Liver (tissue), 9 donors: Measurements from ENCODE around the gene DEXI. TPM values are rescaled to one million over a fixed set of nuclear protein-coding genes. Genes with fewer than 3 reads are reported as not detected.
A peak's percentile ranks its signal among the peaks of the same experiment; 100 is the strongest.

Experiments
- DNase-seq: peaks from one replicate; pipeline ENCODE4 v3.0.0-alpha.2; 2017; ENCODE audit warnings: low spot score
- H3K27ac ChIP-seq, 2 donors: one replicate each; pipeline ENCODE4 v1.7.0; 2013; ENCODE audit warnings: inconsistent platforms in 2 of 2, low read length in 2 of 2, control low read depth in 1 of 2, low read depth in 1 of 2, mild to moderate bottlenecking in 1 of 2
- H3K27me3 ChIP-seq, 4 donors: one replicate each; pipeline versions ENCODE4 v1.6.1 to v1.7.0; 2013; ENCODE audit warnings: low read length in 3 of 4, inconsistent platforms in 1 of 4, mild to moderate bottlenecking in 1 of 4, moderate library complexity in 1 of 4; ENCODE audit not compliant: control insufficient read depth in 4 of 4, insufficient read depth in 4 of 4
- H3K36me3 ChIP-seq, 4 donors: one replicate each; pipeline versions ENCODE4 v1.6.1 to v1.7.0; 2013; ENCODE audit warnings: low read length in 3 of 4, mild to moderate bottlenecking in 3 of 4, low read depth in 1 of 4, moderate library complexity in 1 of 4; ENCODE audit not compliant: control insufficient read depth in 4 of 4, insufficient read depth in 3 of 4
- H3K4me1 ChIP-seq, 4 donors: one replicate each; pipeline versions ENCODE4 v1.6.1 to v1.7.0; 2013; ENCODE audit warnings: low read length in 3 of 4, mild to moderate bottlenecking in 3 of 4, moderate library complexity in 1 of 4; ENCODE audit not compliant: control insufficient read depth in 4 of 4, insufficient read depth in 4 of 4
- H3K4me3 ChIP-seq, 3 donors: one replicate each; pipeline versions ENCODE4 v1.6.1 to v1.7.0; 2013; ENCODE audit warnings: low read length in 3 of 3, control low read depth in 1 of 3, low read depth in 1 of 3, mild to moderate bottlenecking in 1 of 3
- H3K9ac ChIP-seq, 2 donors: one replicate each; pipeline ENCODE4 v1.7.0; 2013; ENCODE audit warnings: low read length in 2 of 2, mild to moderate bottlenecking in 2 of 2, moderate library complexity in 2 of 2, control low read depth in 1 of 2, low read depth in 1 of 2
- H3K9me3 ChIP-seq, 4 donors: one replicate each; pipeline versions ENCODE4 v1.6.1 to v1.7.0; 2013; ENCODE audit warnings: low read length in 3 of 4; ENCODE audit not compliant: control insufficient read depth in 4 of 4
- EGR1 ChIP-seq, 2 donors: IDR thresholded peaks; 2 replicates each; pipeline ENCODE4 v1.6.1; 2016 to 2018; ENCODE audit warnings: antibody characterized with exemption in 2 of 2, low read depth in 2 of 2
- FOXA1 ChIP-seq: IDR thresholded peaks from 2 replicates; pipeline ENCODE4 v1.6.1; 2016; ENCODE audit warnings: antibody characterized with exemption
- FOXA2 ChIP-seq: IDR thresholded peaks from 2 replicates; pipeline ENCODE4 v1.6.1; 2016; ENCODE audit warnings: antibody characterized with exemption
- GABPA ChIP-seq, 2 donors: IDR thresholded peaks in 1 of 2; conservative IDR thresholded peaks in 1 of 2; 2 replicates each; pipeline ENCODE4 v1.6.1; 2016; ENCODE audit warnings: antibody characterized with exemption in 2 of 2, mild to moderate bottlenecking in 1 of 2, moderate library complexity in 1 of 2
- HNF4A ChIP-seq, 2 donors: conservative IDR thresholded peaks; 2 replicates each; pipeline ENCODE4 v1.6.1; 2016; ENCODE audit warnings: antibody characterized with exemption in 2 of 2, mild to moderate bottlenecking in 2 of 2
- HNF4G ChIP-seq: IDR thresholded peaks from 2 replicates; pipeline ENCODE4 v1.6.1; 2016; ENCODE audit warnings: antibody characterized with exemption
- JUND ChIP-seq, 2 donors: IDR thresholded peaks; 2 replicates each; pipeline ENCODE4 v1.6.1; 2016; ENCODE audit warnings: antibody characterized with exemption in 2 of 2
- NR2F2 ChIP-seq: IDR thresholded peaks from 2 replicates; pipeline ENCODE4 v1.6.1; 2016; ENCODE audit warnings: antibody characterized with exemption
- RAD21 ChIP-seq, 2 donors: IDR thresholded peaks; 2 replicates each; pipeline ENCODE4 v1.6.1; 2016; ENCODE audit warnings: antibody characterized with exemption in 2 of 2, mild to moderate bottlenecking in 2 of 2
- RXRA ChIP-seq, 2 donors: IDR thresholded peaks; 2 replicates each; pipeline ENCODE4 v1.6.1; 2017 to 2018; ENCODE audit warnings: antibody characterized with exemption in 2 of 2, mild to moderate bottlenecking in 1 of 2
- TAF1 ChIP-seq: conservative IDR thresholded peaks from 2 replicates; pipeline ENCODE4 v1.6.1; 2016; ENCODE audit warnings: antibody characterized with exemption, mild to moderate bottlenecking
- YY1 ChIP-seq: IDR thresholded peaks from 2 replicates; pipeline ENCODE4 v1.6.1; 2016; ENCODE audit warnings: antibody characterized with exemption, mild to moderate bottlenecking
- WGBS: extraction: QIAGEN DNeasy Blood & Tissue Kit; methylation state at CpG from one replicate; pipeline ENCODE4 v1.1.7; 2013; 5-methylcytosine and 5-hydroxymethylcytosine counted together
- polyA plus RNA-seq, 2 donors: library from polyadenylated mRNA; stranded (reverse) in 1 of 2; unstranded in 1 of 2; fragments of 200-250 nt in 1 of 2; fragments of >200 nt in 1 of 2; fragmentation: Nextera tagmentation in 1 of 2; extraction: Ambion mirVana in 1 of 2; gene quantifications; one replicate each; pipeline versions ENCODE4 v1.2.1 to v1.2.3, GENCODE V29; 2013 to 2015
- total RNA-seq, 2 donors: library from RNA; depleted of rRNA; stranded (reverse); fragments of >200 nt; gene quantifications; one replicate each; pipeline ENCODE4 v1.2.3, GENCODE V29; 2014
- TF ChIP-seq, protein P1 (sequence below): IDR thresholded peaks from 2 replicates; pipeline ENCODE4 v1.6.1; 2016; ENCODE audit warnings: antibody characterized with exemption, mild to moderate bottlenecking
- TF ChIP-seq, protein P2 (sequence below): fragments of 150-350 bp; IDR thresholded peaks from 2 replicates; pipeline ENCODE4 v1.5.1; 2017; ENCODE audit warnings: improper control_type of control experiment, low read depth, low read length; ENCODE audit not compliant: missing input control
- TF ChIP-seq, protein P3 (sequence below): IDR thresholded peaks from 2 replicates; pipeline ENCODE4 v1.6.1; 2016; ENCODE audit warnings: antibody characterized with exemption
- TF ChIP-seq, protein P4 (sequence below): IDR thresholded peaks from 2 replicates; pipeline ENCODE4 v1.6.1; 2016; ENCODE audit warnings: antibody characterized with exemption
- donor health status: healthy.
- donor health status: healthy.
- donor health status: healthy.
- donor health status: healthy.
- donor health status: healthy.

Gene DEXI
- total and polyA plus RNA-seq, 4 donors = 13.6 to 69.9 (median 41.8) TPM

DNA sequence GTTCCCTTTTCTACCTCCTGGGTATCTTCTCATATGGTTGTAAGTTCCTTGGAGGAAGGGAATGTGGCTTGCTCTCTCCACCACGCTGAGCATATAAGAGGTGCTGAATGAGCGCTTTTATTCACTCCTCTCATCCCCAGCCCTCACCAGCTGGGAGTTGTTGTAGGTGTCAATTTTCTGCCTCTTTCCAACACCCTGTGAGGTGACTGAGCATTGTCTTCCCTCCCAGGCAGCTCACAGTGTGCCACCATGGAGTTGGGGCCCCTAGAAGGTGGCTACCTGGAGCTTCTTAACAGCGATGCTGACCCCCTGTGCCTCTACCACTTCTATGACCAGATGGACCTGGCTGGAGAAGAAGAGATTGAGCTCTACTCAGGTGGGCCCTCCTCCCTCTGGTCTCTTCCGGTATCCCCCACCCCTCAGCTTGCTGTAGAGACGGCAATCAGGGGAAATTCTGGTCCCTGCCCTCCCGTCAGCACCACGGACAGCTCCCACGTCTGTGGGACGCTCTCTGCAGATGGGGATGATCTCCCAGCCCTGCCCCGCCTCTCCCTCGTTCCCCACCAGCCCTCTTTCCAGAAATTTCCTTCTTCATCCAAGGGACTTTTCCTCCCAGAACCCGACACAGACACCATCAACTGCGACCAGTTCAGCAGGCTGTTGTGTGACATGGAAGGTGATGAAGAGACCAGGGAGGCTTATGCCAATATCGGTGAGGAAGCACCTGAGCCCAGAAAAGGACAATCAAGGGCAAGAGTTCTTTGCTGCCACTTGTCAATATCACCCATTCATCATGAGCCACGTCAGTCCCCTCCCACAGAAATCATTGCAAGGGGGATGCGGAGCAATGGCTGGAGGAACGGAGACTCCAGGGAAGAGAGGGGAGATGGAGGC is 47.0 kb downstream of the DEXI start:
- H3K9ac ChIP-seq = no peak overlapping the region
- TF ChIP-seq, protein P1, sequence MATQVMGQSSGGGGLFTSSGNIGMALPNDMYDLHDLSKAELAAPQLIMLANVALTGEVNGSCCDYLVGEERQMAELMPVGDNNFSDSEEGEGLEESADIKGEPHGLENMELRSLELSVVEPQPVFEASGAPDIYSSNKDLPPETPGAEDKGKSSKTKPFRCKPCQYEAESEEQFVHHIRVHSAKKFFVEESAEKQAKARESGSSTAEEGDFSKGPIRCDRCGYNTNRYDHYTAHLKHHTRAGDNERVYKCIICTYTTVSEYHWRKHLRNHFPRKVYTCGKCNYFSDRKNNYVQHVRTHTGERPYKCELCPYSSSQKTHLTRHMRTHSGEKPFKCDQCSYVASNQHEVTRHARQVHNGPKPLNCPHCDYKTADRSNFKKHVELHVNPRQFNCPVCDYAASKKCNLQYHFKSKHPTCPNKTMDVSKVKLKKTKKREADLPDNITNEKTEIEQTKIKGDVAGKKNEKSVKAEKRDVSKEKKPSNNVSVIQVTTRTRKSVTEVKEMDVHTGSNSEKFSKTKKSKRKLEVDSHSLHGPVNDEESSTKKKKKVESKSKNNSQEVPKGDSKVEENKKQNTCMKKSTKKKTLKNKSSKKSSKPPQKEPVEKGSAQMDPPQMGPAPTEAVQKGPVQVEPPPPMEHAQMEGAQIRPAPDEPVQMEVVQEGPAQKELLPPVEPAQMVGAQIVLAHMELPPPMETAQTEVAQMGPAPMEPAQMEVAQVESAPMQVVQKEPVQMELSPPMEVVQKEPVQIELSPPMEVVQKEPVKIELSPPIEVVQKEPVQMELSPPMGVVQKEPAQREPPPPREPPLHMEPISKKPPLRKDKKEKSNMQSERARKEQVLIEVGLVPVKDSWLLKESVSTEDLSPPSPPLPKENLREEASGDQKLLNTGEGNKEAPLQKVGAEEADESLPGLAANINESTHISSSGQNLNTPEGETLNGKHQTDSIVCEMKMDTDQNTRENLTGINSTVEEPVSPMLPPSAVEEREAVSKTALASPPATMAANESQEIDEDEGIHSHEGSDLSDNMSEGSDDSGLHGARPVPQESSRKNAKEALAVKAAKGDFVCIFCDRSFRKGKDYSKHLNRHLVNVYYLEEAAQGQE = peak; percentile 99
- TF ChIP-seq YY1 = no peak
- TF ChIP-seq, protein P2, sequence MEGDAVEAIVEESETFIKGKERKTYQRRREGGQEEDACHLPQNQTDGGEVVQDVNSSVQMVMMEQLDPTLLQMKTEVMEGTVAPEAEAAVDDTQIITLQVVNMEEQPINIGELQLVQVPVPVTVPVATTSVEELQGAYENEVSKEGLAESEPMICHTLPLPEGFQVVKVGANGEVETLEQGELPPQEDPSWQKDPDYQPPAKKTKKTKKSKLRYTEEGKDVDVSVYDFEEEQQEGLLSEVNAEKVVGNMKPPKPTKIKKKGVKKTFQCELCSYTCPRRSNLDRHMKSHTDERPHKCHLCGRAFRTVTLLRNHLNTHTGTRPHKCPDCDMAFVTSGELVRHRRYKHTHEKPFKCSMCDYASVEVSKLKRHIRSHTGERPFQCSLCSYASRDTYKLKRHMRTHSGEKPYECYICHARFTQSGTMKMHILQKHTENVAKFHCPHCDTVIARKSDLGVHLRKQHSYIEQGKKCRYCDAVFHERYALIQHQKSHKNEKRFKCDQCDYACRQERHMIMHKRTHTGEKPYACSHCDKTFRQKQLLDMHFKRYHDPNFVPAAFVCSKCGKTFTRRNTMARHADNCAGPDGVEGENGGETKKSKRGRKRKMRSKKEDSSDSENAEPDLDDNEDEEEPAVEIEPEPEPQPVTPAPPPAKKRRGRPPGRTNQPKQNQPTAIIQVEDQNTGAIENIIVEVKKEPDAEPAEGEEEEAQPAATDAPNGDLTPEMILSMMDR = no peak
- TF ChIP-seq RXRA (IDR thresholded peaks at IDR 0.05) = no peak
- TF ChIP-seq RAD21 (IDR thresholded peaks at IDR 0.05) = no peak
- TF ChIP-seq HNF4A (conservative IDR thresholded peaks at IDR 0.05) = no peak
- TF ChIP-seq JUND (IDR thresholded peaks at IDR 0.05) = no peak
- no peak overlapping the region for H3K4me3 ChIP-seq
- H3K36me3 ChIP-seq = no peaks in the 10 kb centered on the region
- no peaks in the 10 kb centered on the region for H3K4me1 ChIP-seq
- WGBS = 41% methylated on average over 17 of the region's 17 CpGs
- H3K9me3 ChIP-seq = no peaks in the 10 kb centered on the region
- DNase-seq = peak; percentile 68
- H3K27me3 ChIP-seq = no peaks in the 10 kb centered on the region
- no peak overlapping the region for H3K27ac ChIP-seq

DNA sequence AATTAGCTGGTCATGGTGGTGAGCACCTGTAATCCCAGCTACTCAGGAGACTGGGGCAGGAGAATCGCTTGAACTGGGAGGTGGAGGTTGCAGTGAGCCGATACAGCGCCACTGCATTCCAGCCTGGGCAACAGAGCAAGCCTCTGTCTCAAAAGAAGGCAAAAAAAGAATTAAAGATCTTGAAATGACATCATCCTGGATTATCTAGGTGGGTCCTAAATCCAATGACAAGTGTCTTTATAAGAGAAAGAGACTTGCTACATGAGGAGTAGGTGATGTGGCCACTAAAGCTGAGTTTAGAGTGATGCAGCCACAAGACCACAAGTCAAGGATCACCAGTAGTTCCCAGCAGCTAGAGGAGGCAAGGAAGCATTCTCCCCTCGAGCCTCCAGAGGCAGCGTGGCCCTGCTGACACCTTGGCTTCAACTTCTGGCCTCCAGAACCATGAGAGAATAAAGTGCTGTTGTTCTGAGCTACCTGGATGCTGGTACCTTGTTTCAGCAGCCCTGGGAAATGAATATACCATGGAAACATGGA is 49.4 kb downstream of the DEXI start:
- Histone ChIP-seq H3K9me3 (no peaks in the 10 kb centered on the region), H3K4me1 (no peaks in the 10 kb centered on the region), H3K9ac (no peak overlapping the region), H3K27me3 (no peaks in the 10 kb centered on the region), H3K4me3 (no peak overlapping the region), H3K36me3 (no peaks in the 10 kb centered on the region), H3K27ac (no peak overlapping the region)
- WGBS = 82% methylated on average over 5 of the region's 5 CpGs
- DNase-seq = no peak
- TF ChIP-seq NR2F2 = no peak
- TF ChIP-seq, protein P1 = no peak
- no peak for TF ChIP-seq HNF4A (conservative IDR thresholded peaks at IDR 0.05)
- TF ChIP-seq, protein P3, sequence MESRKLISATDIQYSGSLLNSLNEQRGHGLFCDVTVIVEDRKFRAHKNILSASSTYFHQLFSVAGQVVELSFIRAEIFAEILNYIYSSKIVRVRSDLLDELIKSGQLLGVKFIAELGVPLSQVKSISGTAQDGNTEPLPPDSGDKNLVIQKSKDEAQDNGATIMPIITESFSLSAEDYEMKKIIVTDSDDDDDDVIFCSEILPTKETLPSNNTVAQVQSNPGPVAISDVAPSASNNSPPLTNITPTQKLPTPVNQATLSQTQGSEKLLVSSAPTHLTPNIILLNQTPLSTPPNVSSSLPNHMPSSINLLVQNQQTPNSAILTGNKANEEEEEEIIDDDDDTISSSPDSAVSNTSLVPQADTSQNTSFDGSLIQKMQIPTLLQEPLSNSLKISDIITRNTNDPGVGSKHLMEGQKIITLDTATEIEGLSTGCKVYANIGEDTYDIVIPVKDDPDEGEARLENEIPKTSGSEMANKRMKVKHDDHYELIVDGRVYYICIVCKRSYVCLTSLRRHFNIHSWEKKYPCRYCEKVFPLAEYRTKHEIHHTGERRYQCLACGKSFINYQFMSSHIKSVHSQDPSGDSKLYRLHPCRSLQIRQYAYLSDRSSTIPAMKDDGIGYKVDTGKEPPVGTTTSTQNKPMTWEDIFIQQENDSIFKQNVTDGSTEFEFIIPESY = no peak
- TF ChIP-seq, protein P4, sequence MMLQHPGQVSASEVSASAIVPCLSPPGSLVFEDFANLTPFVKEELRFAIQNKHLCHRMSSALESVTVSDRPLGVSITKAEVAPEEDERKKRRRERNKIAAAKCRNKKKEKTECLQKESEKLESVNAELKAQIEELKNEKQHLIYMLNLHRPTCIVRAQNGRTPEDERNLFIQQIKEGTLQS = no peak
- TF ChIP-seq GABPA (IDR thresholded peaks at IDR 0.05 in 1 of 2, conservative IDR thresholded peaks at IDR 0.05 in 1 of 2) = no peak
- TF ChIP-seq EGR1 (IDR thresholded peaks at IDR 0.05; ENCODE audit: low read depth in 2 of 2) = no peak
- no peak for TF ChIP-seq FOXA2
- TF ChIP-seq YY1 = no peak
- TF ChIP-seq TAF1 = no peak
- TF ChIP-seq FOXA1 = no peak
- TF ChIP-seq, protein P2 = no peak
- no peak for TF ChIP-seq RXRA (IDR thresholded peaks at IDR 0.05)
- TF ChIP-seq HNF4G = no peak
- TF ChIP-seq RAD21 (IDR thresholded peaks at IDR 0.05) = no peak
